ENCODE data around the gene SOCS4. TPM values are rescaled to one million over a fixed set of nuclear protein-coding genes. Genes with fewer than 3 reads are reported as not detected.

Gene SOCS4
- total RNA-seq, 4 donors from 2014 or later: 6.9 to 9.3 (median 7.5) TPM

- peak in 1 of 2 donors; percentile 79 for DNase-seq (ENCODE audit: low spot score in 2 of 2)
- intact Hi-C loops (cut with DNase I; ENCODE audit: low total_unique reads): no loop called here
- TF ChIP-seq CTCF (IDR thresholded peaks at IDR 0.05) (no peak), POLR2A (IDR thresholded peaks at IDR 0.05) (no peak)
- 48 to 64% methylated on average over 5 of the region's 5 CpGs for WGBS, 2 donors
- no peak overlapping the region for H3K4me3 ChIP-seq (ENCODE audit: low read depth, poor library complexity, severe bottlenecking)
Measured at GRCh38 chr14:55097881-55098560, 71.0 kb downstream of the SOCS4 start.

- intact Hi-C loops (cut with DNase I; ENCODE audit: low total_unique reads): no loop called here
- DNase-seq (ENCODE audit: low spot score in 2 of 2): no peak
- TF ChIP-seq CTCF (IDR thresholded peaks at IDR 0.05) (no peak), POLR2A (IDR thresholded peaks at IDR 0.05) (no peak)
- WGBS, 2 donors: 79 to 100% methylated on average over 1 of the region's 1 CpG
- no peak overlapping the region for H3K4me3 ChIP-seq (ENCODE audit: low read depth, poor library complexity, severe bottlenecking)
Measured at GRCh38 chr14:55098561-55098898, 71.5 kb downstream of the SOCS4 start.

Other genes with a start within 250 kb of the SOCS4 start
- 10 to 100 TPM in 3 of 4 donors, 1 to 10 TPM in 1; 9.5 to 24.1 (median 15.4) TPM for gene GCH1, start 124.4 kb upstream of the SOCS4 start, total RNA-seq
- 1 to 10 TPM; 1.1 to 3.8 (median 2.3) TPM for gene WDHD1, start 137 bp upstream of the SOCS4 start, total RNA-seq
- gene MAPK1IP1L, start 24.4 kb downstream of the SOCS4 start, total RNA-seq: 10 to 100 TPM; 36.8 to 73.7 (median 54.0) TPM
- 100 to 1,000 TPM; 755 to 857 (median 826) TPM for gene LGALS3, start 102.0 kb downstream of the SOCS4 start, total RNA-seq
- gene DLGAP5, start 164.3 kb downstream of the SOCS4 start, total RNA-seq: 1 to 10 TPM in 2 of 4 donors, under 1 TPM in 2; 0.53 to 2.4 (median 1.1) TPM
- gene FBXO34, start 244.2 kb downstream of the SOCS4 start, total RNA-seq: 10 to 100 TPM; 29.7 to 48.1 (median 37.3) TPM

All from lower leg skin (tissue), 4 donors.